ENCODE measurements around the gene ARID3A. TPM values are rescaled to one million over a fixed set of nuclear protein-coding genes. Genes with fewer than 3 reads are reported as not detected.

The ARID3A gene
- total RNA-seq, 4 donors from 2014 or later = 1.3 to 22.0 (median 3.8) TPM

DNA sequence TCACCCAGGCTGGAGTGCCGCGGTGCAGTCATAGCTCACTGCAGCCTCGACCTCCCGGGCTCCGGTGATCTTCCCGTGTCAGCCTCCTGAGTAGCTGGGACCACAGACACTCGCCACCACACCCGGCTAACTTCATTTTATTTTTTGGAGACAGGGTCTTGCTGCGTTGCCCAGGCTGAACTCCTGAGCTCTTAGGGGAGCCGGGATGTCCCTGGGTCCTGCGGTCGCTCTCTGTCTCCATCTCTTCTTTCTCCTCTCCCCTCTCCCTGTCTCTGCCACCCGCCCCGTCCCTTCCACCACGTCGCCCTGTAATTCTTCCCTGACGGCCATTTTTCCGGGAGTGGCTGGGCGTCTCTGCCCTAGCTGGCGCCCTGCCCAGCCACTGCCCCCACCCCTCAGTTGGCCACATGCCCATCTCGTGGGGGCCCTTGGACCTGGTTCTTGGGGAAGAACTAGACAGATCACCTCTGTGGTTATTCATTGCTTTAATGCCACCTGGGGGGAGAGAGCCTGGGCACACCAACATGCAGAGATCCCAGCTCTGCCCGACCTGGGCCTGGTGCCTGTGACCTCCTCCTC lies 18.9 kb downstream of the ARID3A start:
- no peaks in the 10 kb centered on the region for H3K9me3 ChIP-seq
- H3K27me3 ChIP-seq = no peaks in the 10 kb centered on the region
- H3K4me1 ChIP-seq = peaks cover 0 to 17% of the 10 kb centered on the region in 2 donors
- H3K27ac ChIP-seq = no peak overlapping the region
- TF ChIP-seq POLR2A (IDR thresholded peaks at IDR 0.05) (no peak), CTCF (IDR thresholded peaks at IDR 0.05) (no peak)
- H3K4me3 ChIP-seq = no peak overlapping the region
- H3K36me3 ChIP-seq = no peaks in the 10 kb centered on the region
- no peak for DNase-seq
- intact Hi-C loops (cut with DNase I; ENCODE audit: low total_unique reads) = no loop called here

GRCh38 chr19:945401-946252 lies 19.8 kb downstream of the ARID3A start:
- Histone ChIP-seq H3K27ac (no peak overlapping the region), H3K27me3 (no peaks in the 10 kb centered on the region), H3K4me1 (peaks cover 0 to 13% of the 10 kb centered on the region in 2 donors), H3K36me3 (no peaks in the 10 kb centered on the region), H3K9me3 (no peaks in the 10 kb centered on the region), H3K4me3 (no peak overlapping the region)
- TF ChIP-seq CTCF (IDR thresholded peaks at IDR 0.05) (no peak), POLR2A (IDR thresholded peaks at IDR 0.05) (no peak)
- intact Hi-C loops (cut with DNase I; ENCODE audit: low total_unique reads) = no loop called here
- DNase-seq = no peak

- no peak overlapping the region for H3K4me3 ChIP-seq
- no peak overlapping the region for H3K27ac ChIP-seq
- no peaks in the 10 kb centered on the region for H3K9me3 ChIP-seq
- no peak for DNase-seq
- intact Hi-C loops (cut with DNase I; ENCODE audit: low total_unique reads) = no loop called here
- H3K27me3 ChIP-seq = no peaks in the 10 kb centered on the region
- TF ChIP-seq POLR2A (IDR thresholded peaks at IDR 0.05) = no peak
- no peak for TF ChIP-seq CTCF (IDR thresholded peaks at IDR 0.05)
- H3K4me1 ChIP-seq = peaks cover 0 to 5% of the 10 kb centered on the region in 2 donors
- no peaks in the 10 kb centered on the region for H3K36me3 ChIP-seq
Measured at GRCh38 chr19:947090-947706, 21.4 kb downstream of the ARID3A start.

- H3K36me3 ChIP-seq = no peaks in the 10 kb centered on the region
- H3K4me3 ChIP-seq = no peak overlapping the region
- no peaks in the 10 kb centered on the region for H3K9me3 ChIP-seq
- no peaks in the 10 kb centered on the region for H3K27me3 ChIP-seq
- intact Hi-C loops (cut with DNase I; ENCODE audit: low total_unique reads) = no loop called here
- DNase-seq = peak in 1 of 2 donors; percentile 24
- TF ChIP-seq POLR2A (IDR thresholded peaks at IDR 0.05) (no peak), CTCF (IDR thresholded peaks at IDR 0.05) (no peak)
- H3K4me1 ChIP-seq = peaks cover 0 to 5% of the 10 kb centered on the region in 2 donors
- H3K27ac ChIP-seq = no peak overlapping the region
Measured at GRCh38 chr19:947707-948539, 22.1 kb downstream of the ARID3A start.

Data from uterus (tissue), 4 donors.